Fibroblast of lung (primary cell): Measurements from ENCODE around the gene GPR3.

ENCODE experiments used
- EZH2 ChIP-seq: IDR thresholded peaks from 2 replicates; pipeline ENCODE4 v1.5.1; 2012; ENCODE audit warnings: low read length, control low read depth, mild to moderate bottlenecking; ENCODE audit errors: missing control alignments
- TF ChIP-seq, protein P1 (sequence below), 2 donors: IDR thresholded peaks in 1 of 2; conservative IDR thresholded peaks in 1 of 2; 1 replicate in 1 of 2; 2 replicates in 1 of 2; pipeline ENCODE4 v1.5.1; 2011 to 2012; ENCODE audit warnings: low read length in 2 of 2, control low read depth in 1 of 2, inconsistent platforms in 1 of 2, low read depth in 1 of 2, mild to moderate bottlenecking in 1 of 2

DNA sequence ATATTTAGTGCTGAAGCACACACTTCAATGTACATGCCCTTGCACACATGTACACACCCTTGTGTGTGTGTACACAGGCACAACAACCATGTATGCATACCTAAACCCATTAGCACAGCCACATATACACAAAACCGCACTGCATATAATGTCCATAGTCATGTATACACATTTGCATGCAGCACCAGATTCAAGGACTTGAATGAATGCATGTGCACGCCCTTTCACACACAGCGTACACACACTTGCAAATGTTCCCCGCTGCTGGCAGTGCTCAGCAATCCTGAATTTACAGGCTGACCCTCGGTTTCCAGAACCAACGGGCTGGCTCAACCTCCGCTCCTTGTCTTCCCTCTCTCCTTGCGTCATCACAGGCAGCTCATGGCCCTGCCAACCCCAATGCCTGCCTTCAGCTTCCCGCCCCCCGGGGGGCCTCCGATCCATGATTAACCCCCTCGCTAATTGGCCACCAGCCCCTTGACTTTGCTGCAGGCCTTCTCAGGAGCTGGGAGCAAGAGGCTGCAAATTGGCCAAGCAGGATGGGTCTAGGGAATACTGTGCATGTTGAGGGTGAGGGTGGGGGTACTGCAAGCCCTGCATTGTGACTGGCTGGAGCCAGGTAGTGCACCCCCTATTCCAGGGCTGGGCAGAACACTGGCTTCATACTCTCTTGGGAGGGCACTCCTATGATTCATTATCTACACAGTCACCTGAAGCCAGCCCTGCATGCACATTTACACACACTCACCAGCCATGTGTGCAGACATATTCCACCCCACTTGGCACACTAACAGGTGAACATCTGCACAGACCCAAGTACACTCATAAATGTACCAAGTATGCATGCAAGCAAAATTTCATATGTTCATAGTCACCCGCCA, 7.9 kb downstream of the GPR3 start:
- TF ChIP-seq, protein P1, sequence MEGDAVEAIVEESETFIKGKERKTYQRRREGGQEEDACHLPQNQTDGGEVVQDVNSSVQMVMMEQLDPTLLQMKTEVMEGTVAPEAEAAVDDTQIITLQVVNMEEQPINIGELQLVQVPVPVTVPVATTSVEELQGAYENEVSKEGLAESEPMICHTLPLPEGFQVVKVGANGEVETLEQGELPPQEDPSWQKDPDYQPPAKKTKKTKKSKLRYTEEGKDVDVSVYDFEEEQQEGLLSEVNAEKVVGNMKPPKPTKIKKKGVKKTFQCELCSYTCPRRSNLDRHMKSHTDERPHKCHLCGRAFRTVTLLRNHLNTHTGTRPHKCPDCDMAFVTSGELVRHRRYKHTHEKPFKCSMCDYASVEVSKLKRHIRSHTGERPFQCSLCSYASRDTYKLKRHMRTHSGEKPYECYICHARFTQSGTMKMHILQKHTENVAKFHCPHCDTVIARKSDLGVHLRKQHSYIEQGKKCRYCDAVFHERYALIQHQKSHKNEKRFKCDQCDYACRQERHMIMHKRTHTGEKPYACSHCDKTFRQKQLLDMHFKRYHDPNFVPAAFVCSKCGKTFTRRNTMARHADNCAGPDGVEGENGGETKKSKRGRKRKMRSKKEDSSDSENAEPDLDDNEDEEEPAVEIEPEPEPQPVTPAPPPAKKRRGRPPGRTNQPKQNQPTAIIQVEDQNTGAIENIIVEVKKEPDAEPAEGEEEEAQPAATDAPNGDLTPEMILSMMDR (conservative IDR thresholded peaks at IDR 0.05 in 1 of 2, IDR thresholded peaks at IDR 0.05 in 1 of 2; ENCODE audit: low read depth in 1 of 2, low read length in 2 of 2), result no peak
- no peak for TF ChIP-seq EZH2
